Adrenal gland (tissue), 12 donors: Measurements from ENCODE around the gene DONSON. TPM values are rescaled to one million over a fixed set of nuclear protein-coding genes. Genes with fewer than 3 reads are reported as not detected.
A peak's percentile ranks its signal among the peaks of the same experiment; 100 is the strongest.

Experiments used
- DNase-seq, 7 donors: peaks; one replicate each; pipeline ENCODE4 v3.0.0-alpha.2; 2019 to 2020
- H3K27ac ChIP-seq, 5 donors: fragments of 200-600 bp; sonication (generic) in 4 of 5; 1 replicate in 3 of 5; 2 replicates in 2 of 5; pipeline versions ENCODE4 v1.5.1 to v1.8.0; 2016 to 2020; ENCODE audit warnings: mild to moderate bottlenecking in 1 of 5
- H3K27me3 ChIP-seq: fragments of 200-600 bp; 2 replicates; pipeline ENCODE4 v1.8.0; 2021
- H3K36me3 ChIP-seq, 2 donors: fragments of 200-600 bp; replicated peaks in 1 of 2; 1 replicate in 1 of 2; 2 replicates in 1 of 2; pipeline versions ENCODE4 v1.5.1 to v1.8.0; 2018 to 2022
- H3K4me1 ChIP-seq, 2 donors: fragments of 200-600 bp; replicated peaks in 1 of 2; 1 replicate in 1 of 2; 2 replicates in 1 of 2; pipeline versions ENCODE4 v1.5.1 to v1.8.0; 2018 to 2021
- H3K4me3 ChIP-seq, 4 donors: fragments of 200-600 bp; sonication (generic) in 3 of 4; one replicate each; pipeline ENCODE4 v1.5.1; 2016 to 2018
- H3K9me3 ChIP-seq, 3 donors: fragments of 200-600 bp; sonication (generic) in 1 of 3; replicated peaks in 1 of 3; 1 replicate in 2 of 3; 2 replicates in 1 of 3; pipeline versions ENCODE4 v1.5.1 to v1.8.0; 2016 to 2021
- CTCF ChIP-seq, 6 experiments: fragments of 450-650 bp in 4 of 6; fragments of 200-600 bp in 2 of 6; sonication (generic) in 1 of 6; IDR thresholded peaks; 1 replicate in 5 of 6; 2 replicates in 1 of 6; pipeline versions ENCODE4 v1.5.1 to v1.8.0; 2016 to 2021; ENCODE audit warnings: antibody characterized with exemption in 6 of 6, mild to moderate bottlenecking in 2 of 6, moderate library complexity in 1 of 6
- POLR2A ChIP-seq, 2 donors: fragments of 450-650 bp; IDR thresholded peaks; one replicate each; pipeline ENCODE4 v1.6.1; 2017; ENCODE audit warnings: antibody characterized with exemption in 2 of 2, mild to moderate bottlenecking in 2 of 2, moderate library complexity in 1 of 2
- WGBS, 4 donors: extraction: QIAGEN DNeasy Blood & Tissue Kit in 2 of 4; methylation state at CpG; one replicate each; pipeline versions ENCODE4 v1.1.5 to v1.1.7; 2013 to 2017; 5-methylcytosine and 5-hydroxymethylcytosine counted together
- intact Hi-C, 2 donors: fragments of 100-400 bp; cut with DNase I; formaldehyde crosslinking; loops; one replicate each; pipeline versions ENCODE4 v1.14.1 to v1.15.0; 2022 to 2023
- polyA plus RNA-seq, 3 donors: library from polyadenylated mRNA; stranded (reverse); fragments of 200-250 nt in 2 of 3; fragments of 350-450 nt in 1 of 3; fragmentation: Illumina TruSeq in 1 of 3; extraction: RNeasy Lipid Tissue Mini Kit (QIAGEN cat#74804) in 1 of 3; gene quantifications; one replicate each; pipeline ENCODE4 v1.2.3, GENCODE V29; 2013 to 2014
- total RNA-seq, 9 donors: library from RNA; depleted of rRNA in 4 of 9; stranded (reverse); fragments of >200 nt in 4 of 9; fragments of 120-200 nt in 1 of 9; fragmentation: NEBNext Ultra II Directional in 1 of 9; extraction: Animal tissue kit (Norgen Biotek cat#: 25700) in 1 of 9; gene quantifications; one replicate each; pipeline versions ENCODE4 v1.1.0 to v1.2.4, GENCODE V29; 2013 to 2023
- donor health status: healthy with polysubstance abuse.
- donor health status: Bipolar disorder and iron deficiency.
- donor health status: DM: yes; HTN: yes; CAD: no.
- donor health status: DM: no; HTN: no; CAD: no.
- donor health status: DM: no; HTN: no; CAD: no.
- donor health status: DM: yes; HTN: yes; CAD: no.

DONSON gene
- total and polyA plus RNA-seq, 12 donors: 3.3 to 34.3 (median 5.8) TPM

GRCh38 chr21:33551664-33552063 lies 36.8 kb downstream of the DONSON start:
- Histone ChIP-seq H3K4me1 (peaks cover 3 to 23% of the 10 kb centered on the region in 2 donors), H3K27ac (no peak overlapping the region), H3K4me3 (no peak overlapping the region), H3K9me3 (no peaks in the 10 kb centered on the region), H3K36me3 (peaks cover 0 to 89% of the 10 kb centered on the region in 2 donors), H3K27me3 (no peaks in the 10 kb centered on the region)
- intact Hi-C loops: no loop called here
- TF ChIP-seq POLR2A (IDR thresholded peaks at IDR 0.05) (no peak), CTCF (IDR thresholded peaks at IDR 0.05) (no peak)
- DNase-seq: no peak
- 82 to 100% (median 99%) methylated on average over 2 of the region's 2 CpGs for WGBS, 4 donors

DNA sequence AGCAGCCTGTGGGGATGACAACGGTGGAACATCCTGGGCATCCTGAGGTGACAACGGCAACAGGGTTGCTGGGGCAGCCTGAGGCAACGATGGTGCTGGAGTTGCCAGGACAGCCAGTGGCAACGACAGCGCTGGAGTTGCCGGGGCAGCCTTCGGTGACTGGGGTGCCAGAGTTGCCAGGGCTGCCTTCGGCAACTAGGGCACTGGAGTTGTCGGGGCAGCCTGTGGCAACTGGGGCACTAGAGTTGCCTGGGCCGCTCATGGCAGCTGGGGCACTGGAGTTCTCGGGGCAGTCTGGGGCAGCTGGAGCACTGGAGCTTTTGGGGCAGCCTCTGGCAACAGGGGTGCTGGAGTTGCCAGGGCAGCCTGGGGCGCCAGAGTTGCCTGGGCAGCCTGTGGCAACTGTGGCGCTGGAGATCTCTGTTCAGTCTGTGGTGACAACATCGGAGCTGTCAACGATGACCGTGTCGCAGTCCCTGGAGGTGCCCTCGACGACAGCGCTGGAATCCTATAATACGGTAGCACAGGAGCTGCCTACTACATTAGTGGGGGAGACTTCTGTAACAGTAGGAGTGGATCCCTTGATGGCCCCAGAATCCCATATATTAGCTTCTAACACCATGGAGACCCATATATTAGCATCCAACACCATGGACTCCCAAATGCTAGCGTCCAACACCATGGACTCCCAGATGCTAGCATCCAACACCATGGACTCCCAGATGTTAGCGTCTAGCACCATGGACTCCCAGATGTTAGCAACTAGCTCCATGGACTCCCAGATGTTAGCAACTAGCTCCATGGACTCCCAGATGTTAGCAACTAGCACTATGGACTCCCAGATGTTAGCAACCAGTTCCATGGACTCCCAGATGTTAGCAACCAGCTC lies 37.5 kb downstream of the DONSON start:
- Histone ChIP-seq H3K36me3 (peaks cover 0 to 90% of the 10 kb centered on the region in 2 donors), H3K4me3 (no peak overlapping the region), H3K27ac (no peak overlapping the region), H3K9me3 (no peaks in the 10 kb centered on the region), H3K27me3 (no peaks in the 10 kb centered on the region), H3K4me1 (peaks cover 3 to 23% of the 10 kb centered on the region in 2 donors)
- WGBS, 4 donors: 94 to 99% (median 97%) methylated on average over 3 to 23 of the region's 23 CpGs
- DNase-seq: no peak
- TF ChIP-seq POLR2A (IDR thresholded peaks at IDR 0.05): no peak
- intact Hi-C loops: no loop called here

GRCh38 chr21:33549848-33550771 lies 38.4 kb downstream of the DONSON start:
- WGBS, 4 donors: 97 to 99% (median 97%) methylated on average over 16 to 19 of the region's 19 CpGs
- DNase-seq: no peak
- no peaks in the 10 kb centered on the region for H3K9me3 ChIP-seq
- intact Hi-C loops: no loop called here
- TF ChIP-seq POLR2A (IDR thresholded peaks at IDR 0.05): no peak
- no peak for TF ChIP-seq CTCF (IDR thresholded peaks at IDR 0.05)
- peaks cover 0 to 84% of the 10 kb centered on the region in 2 donors for H3K36me3 ChIP-seq
- peaks cover 13 to 23% of the 10 kb centered on the region in 2 donors for H3K4me1 ChIP-seq
- H3K27ac ChIP-seq: no peak overlapping the region
- H3K27me3 ChIP-seq: no peaks in the 10 kb centered on the region
- no peak overlapping the region for H3K4me3 ChIP-seq

- Histone ChIP-seq H3K27me3 (no peaks in the 10 kb centered on the region), H3K36me3 (peaks cover 0 to 47% of the 10 kb centered on the region in 2 donors), H3K27ac (no peak overlapping the region), H3K4me3 (peak overlapping the region in 1 of 4 donors; percentile 69), H3K4me1 (peaks cover 23 to 35% of the 10 kb centered on the region in 2 donors), H3K9me3 (no peaks in the 10 kb centered on the region)
- intact Hi-C loops: no loop called here
- DNase-seq: no peak
- WGBS, 4 donors: 45 to 54% (median 52%) methylated on average over 3 of the region's 3 CpGs
- TF ChIP-seq CTCF (IDR thresholded peaks at IDR 0.05): no peak
- no peak for TF ChIP-seq POLR2A (IDR thresholded peaks at IDR 0.05)
Observed at GRCh38 chr21:33546086-33546485, 42.4 kb downstream of the DONSON start.
